IMR-90 (cell line): ENCODE measurements around the gene SMARCC2. TPM values are rescaled to one million over a fixed set of nuclear protein-coding genes. Genes with fewer than 3 reads are reported as not detected.

ENCODE experiments used
- ATAC-seq: fragments of 200-7000 bp; cut with Tn5 transposase; 2 replicates; pipeline ENCODE4 v1.9.1; 2020; ENCODE audit warnings: low read depth, mild to moderate bottlenecking, moderate library complexity
- BruUV-seq: library from RNA; stranded (reverse); fragments of 400-500 nt; replicated peaks from 2 replicates; lab custom pipeline; 2021; lab: Mats Ljungman, UMichigan
- CTCF ChIA-PET: fragments of 300-600 bp; formaldehyde crosslinking; extraction: SDS; loops from one replicate; lab custom pipeline; 2021; ENCODE audit warnings: antibody characterized with exemption; lab: Yijun Ruan, JAX
- POLR2A ChIA-PET: fragments of 300-600 bp; sonication (Branson Sonifier 250); formaldehyde crosslinking; loops from one replicate; lab custom pipeline; 2022; ENCODE audit warnings: antibody characterized with exemption; ENCODE audit not compliant: unreplicated experiment; lab: Charles Lee
- DNase-seq: peaks from one replicate; pipeline ENCODE4 v3.0.0; 2013
- H2AFZ ChIP-seq: replicated peaks from 2 replicates; pipeline ENCODE3; 2013; ENCODE audit warnings: low read length, mild to moderate bottlenecking; ENCODE audit not compliant: poor library complexity
- H2AK5ac ChIP-seq: 2 replicates; pipeline ENCODE4 v1.6.1; 2013; ENCODE audit warnings: low read depth, low read length, inconsistent platforms
- H2AK9ac ChIP-seq: replicated peaks from 2 replicates; pipeline ENCODE3; 2013; ENCODE audit warnings: mild to moderate bottlenecking, low read depth, low read length, moderate library complexity; ENCODE audit not compliant: poor library complexity
- H2BK120ac ChIP-seq: 2 replicates; pipeline ENCODE4 v1.6.1; 2013; ENCODE audit warnings: low read depth, low read length, inconsistent platforms
- H2BK15ac ChIP-seq: 3 replicates; pipeline ENCODE4 v1.6.1; 2013; ENCODE audit warnings: low read depth, low read length, inconsistent platforms
- H2BK20ac ChIP-seq: 2 replicates; pipeline ENCODE4 v1.6.1; 2013; ENCODE audit warnings: low read depth, mild to moderate bottlenecking, inconsistent platforms, low read length, moderate library complexity
- H2BK5ac ChIP-seq: 2 replicates; pipeline ENCODE4 v1.6.1; 2013; ENCODE audit warnings: mild to moderate bottlenecking, low read depth, low read length, inconsistent platforms; ENCODE audit not compliant: poor library complexity, severe bottlenecking
- H3K14ac ChIP-seq: replicated peaks from 2 replicates; pipeline ENCODE4 v1.6.1; 2013; ENCODE audit warnings: low read depth, low read length, inconsistent platforms
- H3K18ac ChIP-seq: 2 replicates; pipeline ENCODE4 v1.6.1; 2013; ENCODE audit warnings: low read depth, low read length, control low read depth
- H3K23ac ChIP-seq: 2 replicates; pipeline ENCODE4 v1.6.1; 2013; ENCODE audit warnings: low read depth, low read length, inconsistent platforms
- H3K27ac ChIP-seq: 2 replicates; pipeline ENCODE4 v1.5.1; 2013; ENCODE audit warnings: mild to moderate bottlenecking, control low read depth, low read length; ENCODE audit not compliant: insufficient read depth
- H3K27me3 ChIP-seq: 2 replicates; pipeline ENCODE4 v1.6.1; 2013; ENCODE audit warnings: low read length; ENCODE audit not compliant: control insufficient read depth, insufficient read depth
- H3K36me3 ChIP-seq: 2 replicates; pipeline ENCODE4 v1.6.1; 2013; ENCODE audit warnings: low read length, mixed read lengths; ENCODE audit not compliant: control insufficient read depth, insufficient read depth
- H3K4ac ChIP-seq: 2 replicates; pipeline ENCODE4 v1.6.1; 2013; ENCODE audit warnings: low read depth, low read length, inconsistent platforms
- H3K4me1 ChIP-seq: 2 replicates; pipeline ENCODE4 v1.6.1; 2013; ENCODE audit warnings: low read length, mixed read lengths; ENCODE audit not compliant: control insufficient read depth, insufficient read depth
- H3K4me2 ChIP-seq: 2 replicates; pipeline ENCODE4 v1.6.1; 2013; ENCODE audit warnings: low read depth, mild to moderate bottlenecking, control low read depth, low read length, moderate library complexity
- H3K4me3 ChIP-seq: 2 replicates; pipeline ENCODE4 v1.5.1; 2013; ENCODE audit warnings: low read depth, mild to moderate bottlenecking, control low read depth, low read length, moderate library complexity; ENCODE audit not compliant: insufficient read depth
- H3K56ac ChIP-seq: 2 replicates; pipeline ENCODE4 v1.6.1; 2013; ENCODE audit warnings: low read length, inconsistent platforms; ENCODE audit not compliant: insufficient read depth; ENCODE audit errors: extremely low read depth
- H3K79me1 ChIP-seq, 2 experiments: 2 replicates each; pipeline ENCODE4 v1.6.1; 2013; ENCODE audit warnings: low read length in 2 of 2, inconsistent platforms in 1 of 2, low read depth in 1 of 2
- H3K9ac ChIP-seq: 2 replicates; pipeline ENCODE4 v1.6.1; 2013; ENCODE audit warnings: low read depth, low read length, control low read depth
- H3K9me1 ChIP-seq: 2 replicates; pipeline ENCODE4 v1.6.1; 2013; ENCODE audit warnings: low read length, inconsistent platforms; ENCODE audit not compliant: insufficient read depth
- H3K9me3 ChIP-seq: 2 replicates; pipeline ENCODE4 v1.6.1; 2013; ENCODE audit warnings: low read length; ENCODE audit not compliant: control insufficient read depth, insufficient read depth
- H4K20me1 ChIP-seq: 2 replicates; pipeline ENCODE4 v1.6.1; 2013; ENCODE audit warnings: low read length, inconsistent platforms; ENCODE audit not compliant: insufficient read depth
- H4K5ac ChIP-seq: 2 replicates; pipeline ENCODE4 v1.6.1; 2013; ENCODE audit warnings: mild to moderate bottlenecking, low read depth, low read length, control low read depth
- H4K8ac ChIP-seq, 2 experiments: 2 replicates each; pipeline ENCODE4 v1.6.1; 2013; ENCODE audit warnings: low read depth in 2 of 2, low read length in 2 of 2, control low read depth in 1 of 2, inconsistent platforms in 1 of 2
- H4K91ac ChIP-seq: 2 replicates; pipeline ENCODE4 v1.6.1; 2013; ENCODE audit warnings: low read depth, low read length, inconsistent platforms; ENCODE audit not compliant: insufficient read depth
- CEBPB ChIP-seq: IDR thresholded peaks from 2 replicates; pipeline ENCODE4 v1.6.1; 2012; ENCODE audit warnings: low read depth, low read length, improper control_type of control experiment
- CHD1 ChIP-seq: IDR thresholded peaks from 2 replicates; pipeline ENCODE4 v1.6.1; 2012; ENCODE audit warnings: low read depth, low read length, improper control_type of control experiment
- CTCF ChIP-seq: conservative IDR thresholded peaks from 2 replicates; pipeline ENCODE4 v1.5.1; 2012; ENCODE audit warnings: mild to moderate bottlenecking, low read depth, low read length, improper control_type of control experiment
- ELK1 ChIP-seq: fragments of 150-350 bp; IDR thresholded peaks from 2 replicates; pipeline ENCODE4 v1.6.1; 2016; ENCODE audit warnings: low read depth, mild to moderate bottlenecking, low read length, moderate library complexity, borderline replicate concordance
- FOS ChIP-seq: fragments of 150-350 bp; IDR thresholded peaks from 2 replicates; pipeline ENCODE4 v1.6.1; 2016; ENCODE audit warnings: low read depth, low read length
- MAZ ChIP-seq: IDR thresholded peaks from 2 replicates; pipeline ENCODE4 v1.6.1; 2012; ENCODE audit warnings: low read depth, mild to moderate bottlenecking, low read length, improper control_type of control experiment, moderate library complexity, borderline replicate concordance
- MXI1 ChIP-seq: IDR thresholded peaks from 2 replicates; pipeline ENCODE4 v1.6.1; 2012; ENCODE audit warnings: low read depth, mild to moderate bottlenecking, low read length, moderate library complexity, borderline replicate concordance
- POLR2A ChIP-seq: IDR thresholded peaks from 2 replicates; pipeline ENCODE4 v1.6.1; 2012; ENCODE audit warnings: mild to moderate bottlenecking, low read depth, low read length
- WGBS, 2 experiments: methylation state at CpG; one replicate each; pipeline versions ENCODE4 v1.1.5 to v1.1.7; 2013; ENCODE audit warnings: missing lambda C conversion rate in 2 of 2; ENCODE audit not compliant: insufficient read length in 1 of 2; ENCODE audit errors: extremely low coverage in 2 of 2; 5-methylcytosine and 5-hydroxymethylcytosine counted together
- dilution Hi-C: fragments of 300-500 bp; cut with HindIII; formaldehyde crosslinking; loops from one replicate; pipeline ENCODE4 v1.14.3; 2018; ENCODE audit warnings: low sequenced_read_pairs; ENCODE audit not compliant: unreplicated experiment
- in situ Hi-C: fragments of 300-500 bp; cut with MboI; formaldehyde crosslinking; loops from 3 replicates; pipeline ENCODE4 v1.14.3; 2019; ENCODE audit warnings: low sequenced_read_pairs, inconsistent platforms, mixed read lengths
- intact Hi-C: fragments of 100-400 bp; cut with micrococcal nuclease; formaldehyde crosslinking; loops from 2 replicates; pipeline ENCODE4 v1.10.0; 2022
- polyA plus RNA-seq, 3 experiments: library from polyadenylated mRNA; depleted of rRNA; stranded (reverse); fragments of >200 nt; gene quantifications; 2 replicates each; pipeline ENCODE4 v1.2.3, GENCODE V29; 2012; ENCODE audit warnings: low replicate concordance in 1 of 3
- total RNA-seq: library from RNA; depleted of rRNA; stranded (reverse); fragments of >200 nt; gene quantifications from 2 replicates; pipeline ENCODE4 v1.2.3, GENCODE V29; 2012

Gene SMARCC2
- total and polyA plus RNA-seq, 2 of the 4 experiments (the other 2 are of a cell fraction) = 42.3 to 43.8 TPM

- WGBS, 2 experiments = no CpG with 5 or more reads among the region's 5 CpGs
- Histone ChIP-seq H2AK5ac (no peak overlapping the region), H3K9me1 (peaks cover 14% of the 10 kb centered on the region; the same call in 1 of the 2 replicates), H4K91ac (no peak overlapping the region), H2BK120ac (no peak overlapping the region), H4K5ac (no peak overlapping the region), H2BK15ac (no peak overlapping the region), H4K20me1 (peaks cover 19% of the 10 kb centered on the region), H2BK20ac (no peak overlapping the region), H3K56ac (no peak overlapping the region), H3K36me3 (peaks cover 39% of the 10 kb centered on the region), H3K4ac (no peak overlapping the region), H3K18ac (no peak overlapping the region), H3K4me1 (peaks cover 5% of the 10 kb centered on the region; the same call in 1 of the 2 replicates), H3K27ac (no peak overlapping the region), H3K4me3 (no peak overlapping the region), H3K79me1 (peaks cover 5 to 21% of the 10 kb centered on the region in 2 experiments; a peak in 3 of 4 replicates), H3K23ac (no peak overlapping the region), H3K4me2 (no peak overlapping the region), H2BK5ac (no peak overlapping the region), H3K27me3 (no peaks in the 10 kb centered on the region), H3K9me3 (no peaks in the 10 kb centered on the region), H3K9ac (no peak overlapping the region), H4K8ac (no peak overlapping the region), H2AK9ac (peak overlapping the region; percentile 24), H2AFZ (peak overlapping the region; percentile 10), H3K14ac (no peak overlapping the region)
- intact Hi-C loops (no loop called here), in situ Hi-C loops (no loop called here), dilution Hi-C loops (no loop called here)
- no TSS peak for BruUV-seq
- ATAC-seq = no peak
- ChIA-PET POLR2A (no interaction called here), CTCF (no interaction called here)
- TF ChIP-seq CTCF (no peak), POLR2A (no peak), CHD1 (no peak), MXI1 (no peak), FOS (no peak), ELK1 (no peak), MAZ (no peak), CEBPB (no peak)
- DNase-seq = no peak
These were observed 47.7 kb upstream of the SMARCC2 start for GRCh38 chr12:56236985-56237384.
